ENCODE measurements around the gene ALDH1A3.
"Not testable (repeated sequence)": the region's sequence is repeated elsewhere in the genome, so short reads cannot be mapped to it uniquely, and the experiment has no call there.

Gene ALDH1A3

GRCh38 chr15:100844167-100844566, 35.5 kb upstream of the ALDH1A3 start:
- H3K4me1 ChIP-seq (ENCODE audit: control insufficient read depth, insufficient read depth, low read length), result no peaks in the 10 kb centered on the region
- no peaks in the 10 kb centered on the region for H3K9me3 ChIP-seq (ENCODE audit: control insufficient read depth in 2 of 2, low read length in 2 of 2)
- H3K9ac ChIP-seq (ENCODE audit: low read length in 2 of 2), result no peak overlapping the region
- H3K4me3 ChIP-seq (ENCODE audit: low read length in 2 of 2), result no peak overlapping the region
- no peak overlapping the region for H3K27ac ChIP-seq (ENCODE audit: low read length)
- peaks cover 0 to 2% of the 10 kb centered on the region in 2 donors for H3K27me3 ChIP-seq (ENCODE audit: control insufficient read depth in 1 of 2, insufficient read depth in 2 of 2, low read length in 2 of 2)
- H3K36me3 ChIP-seq (ENCODE audit: control insufficient read depth in 2 of 2, insufficient read depth in 2 of 2, low read length in 2 of 2), result no peaks in the 10 kb centered on the region

GRCh38 chr15:100844778-100845177, 34.9 kb upstream of the ALDH1A3 start:
- H3K27me3 ChIP-seq (ENCODE audit: control insufficient read depth in 1 of 2, insufficient read depth in 2 of 2, low read length in 2 of 2), result peaks cover 0 to 2% of the 10 kb centered on the region in 2 donors

GRCh38 chr15:100847194-100847593, 32.4 kb upstream of the ALDH1A3 start:
- H3K9me3 ChIP-seq (ENCODE audit: control insufficient read depth in 2 of 2, low read length in 2 of 2), result no peaks in the 10 kb centered on the region
- H3K4me1 ChIP-seq (ENCODE audit: control insufficient read depth, insufficient read depth, low read length), result peaks cover 6% of the 10 kb centered on the region
- H3K36me3 ChIP-seq (ENCODE audit: control insufficient read depth in 2 of 2, insufficient read depth in 2 of 2, low read length in 2 of 2), result no peaks in the 10 kb centered on the region
- no peak overlapping the region for H3K4me3 ChIP-seq (ENCODE audit: low read length in 2 of 2)
- H3K27me3 ChIP-seq (ENCODE audit: control insufficient read depth in 1 of 2, insufficient read depth in 2 of 2, low read length in 2 of 2), result peaks cover 0 to 2% of the 10 kb centered on the region in 2 donors
- H3K27ac ChIP-seq (ENCODE audit: low read length), result no peak overlapping the region
- H3K9ac ChIP-seq (ENCODE audit: low read length in 2 of 2), result no peak overlapping the region

More at GRCh38 chr15:100844778-100845177, 34.9 kb upstream of the ALDH1A3 start:
- Histone ChIP-seq H3K4me3 (ENCODE audit: low read length in 2 of 2) (no peak overlapping the region), H3K4me1 (ENCODE audit: control insufficient read depth, insufficient read depth, low read length) (peaks cover 5% of the 10 kb centered on the region), H3K36me3 (ENCODE audit: control insufficient read depth in 2 of 2, insufficient read depth in 2 of 2, low read length in 2 of 2) (no peaks in the 10 kb centered on the region), H3K27ac (ENCODE audit: low read length) (no peak overlapping the region), H3K9me3 (ENCODE audit: control insufficient read depth in 2 of 2, low read length in 2 of 2) (no peaks in the 10 kb centered on the region), H3K9ac (ENCODE audit: low read length in 2 of 2) (no peak overlapping the region)

- H3K27ac ChIP-seq (ENCODE audit: low read length), result no peak overlapping the region
- peak overlapping the region; percentile 59 to 68 for H3K9ac ChIP-seq (ENCODE audit: low read length in 2 of 2)
- peaks cover 6% of the 10 kb centered on the region for H3K4me1 ChIP-seq (ENCODE audit: control insufficient read depth, insufficient read depth, low read length)
- H3K4me3 ChIP-seq (ENCODE audit: low read length in 2 of 2), result peak overlapping the region; percentile 47 to 77
- H3K27me3 ChIP-seq (ENCODE audit: control insufficient read depth in 1 of 2, insufficient read depth in 2 of 2, low read length in 2 of 2), result no peaks in the 10 kb centered on the region
- no peaks in the 10 kb centered on the region for H3K36me3 ChIP-seq (ENCODE audit: control insufficient read depth in 2 of 2, insufficient read depth in 2 of 2, low read length in 2 of 2)
- H3K9me3 ChIP-seq (ENCODE audit: control insufficient read depth in 2 of 2, low read length in 2 of 2), result no peaks in the 10 kb centered on the region
Observed at GRCh38 chr15:100849021-100849854, 30.4 kb upstream of the ALDH1A3 start.

- H3K4me1 ChIP-seq (ENCODE audit: control insufficient read depth, insufficient read depth, low read length), result peaks cover 6% of the 10 kb centered on the region
- no peaks in the 10 kb centered on the region for H3K36me3 ChIP-seq (ENCODE audit: control insufficient read depth in 2 of 2, insufficient read depth in 2 of 2, low read length in 2 of 2)
- H3K9ac ChIP-seq (ENCODE audit: low read length in 2 of 2), result peak overlapping the region; percentile 21 to 59
- no peak overlapping the region for H3K27ac ChIP-seq (ENCODE audit: low read length)
- H3K9me3 ChIP-seq (ENCODE audit: control insufficient read depth in 2 of 2, low read length in 2 of 2), result no peaks in the 10 kb centered on the region
- peak overlapping the region; percentile 47 to 77 for H3K4me3 ChIP-seq (ENCODE audit: low read length in 2 of 2)
- no peaks in the 10 kb centered on the region for H3K27me3 ChIP-seq (ENCODE audit: control insufficient read depth in 1 of 2, insufficient read depth in 2 of 2, low read length in 2 of 2)
Observed at GRCh38 chr15:100849855-100850218, 29.8 kb upstream of the ALDH1A3 start.

GRCh38 chr15:100851428-100852015, 28.1 kb upstream of the ALDH1A3 start:
- not testable (repeated sequence) for H3K4me1 ChIP-seq (ENCODE audit: control insufficient read depth, insufficient read depth, low read length); H3K27me3 ChIP-seq (ENCODE audit: control insufficient read depth in 1 of 2, insufficient read depth in 2 of 2, low read length in 2 of 2); H3K4me3 ChIP-seq (ENCODE audit: low read length in 2 of 2); H3K9ac ChIP-seq (ENCODE audit: low read length in 2 of 2); H3K36me3 ChIP-seq (ENCODE audit: control insufficient read depth in 2 of 2, insufficient read depth in 2 of 2, low read length in 2 of 2); H3K9me3 ChIP-seq (ENCODE audit: control insufficient read depth in 2 of 2, low read length in 2 of 2); H3K27ac ChIP-seq (ENCODE audit: low read length)

GRCh38 chr15:100852630-100853029, 27.0 kb upstream of the ALDH1A3 start:
- H3K36me3 ChIP-seq (ENCODE audit: control insufficient read depth in 2 of 2, insufficient read depth in 2 of 2, low read length in 2 of 2), result no peaks in the 10 kb centered on the region
- H3K9ac ChIP-seq (ENCODE audit: low read length in 2 of 2), result no peak overlapping the region
- H3K4me1 ChIP-seq (ENCODE audit: control insufficient read depth, insufficient read depth, low read length), result peaks cover 6% of the 10 kb centered on the region
- H3K27me3 ChIP-seq (ENCODE audit: control insufficient read depth in 1 of 2, insufficient read depth in 2 of 2, low read length in 2 of 2), result no peaks in the 10 kb centered on the region
- no peaks in the 10 kb centered on the region for H3K9me3 ChIP-seq (ENCODE audit: control insufficient read depth in 2 of 2, low read length in 2 of 2)
- no peak overlapping the region for H3K27ac ChIP-seq (ENCODE audit: low read length)
- no peak overlapping the region for H3K4me3 ChIP-seq (ENCODE audit: low read length in 2 of 2)

GRCh38 chr15:100853676-100854440, 25.8 kb upstream of the ALDH1A3 start:
- Histone ChIP-seq H3K36me3 (ENCODE audit: control insufficient read depth in 2 of 2, insufficient read depth in 2 of 2, low read length in 2 of 2) (no peaks in the 10 kb centered on the region), H3K27ac (ENCODE audit: low read length) (no peak overlapping the region)

GRCh38 chr15:100856867-100857266, 22.8 kb upstream of the ALDH1A3 start:
- Histone ChIP-seq H3K9me3 (ENCODE audit: control insufficient read depth in 2 of 2, low read length in 2 of 2) (peaks cover 0 to 10% of the 10 kb centered on the region in 2 donors), H3K27me3 (ENCODE audit: control insufficient read depth in 1 of 2, insufficient read depth in 2 of 2, low read length in 2 of 2) (peaks cover 0 to 8% of the 10 kb centered on the region in 2 donors), H3K27ac (ENCODE audit: low read length) (no peak overlapping the region), H3K9ac (ENCODE audit: low read length in 2 of 2) (no peak overlapping the region), H3K4me3 (ENCODE audit: low read length in 2 of 2) (no peak overlapping the region), H3K4me1 (ENCODE audit: control insufficient read depth, insufficient read depth, low read length) (no peaks in the 10 kb centered on the region), H3K36me3 (ENCODE audit: control insufficient read depth in 2 of 2, insufficient read depth in 2 of 2, low read length in 2 of 2) (no peaks in the 10 kb centered on the region)

More at GRCh38 chr15:100853676-100854440, 25.8 kb upstream of the ALDH1A3 start:
- peaks cover 6% of the 10 kb centered on the region for H3K4me1 ChIP-seq (ENCODE audit: control insufficient read depth, insufficient read depth, low read length)
- no peaks in the 10 kb centered on the region for H3K9me3 ChIP-seq (ENCODE audit: control insufficient read depth in 2 of 2, low read length in 2 of 2)
- no peak overlapping the region for H3K9ac ChIP-seq (ENCODE audit: low read length in 2 of 2)
- H3K27me3 ChIP-seq (ENCODE audit: control insufficient read depth in 1 of 2, insufficient read depth in 2 of 2, low read length in 2 of 2), result peaks cover 0 to 2% of the 10 kb centered on the region in 2 donors
- H3K4me3 ChIP-seq (ENCODE audit: low read length in 2 of 2), result no peak overlapping the region

- Histone ChIP-seq H3K4me3 (ENCODE audit: low read length in 2 of 2) (no peak overlapping the region), H3K27me3 (ENCODE audit: control insufficient read depth in 1 of 2, insufficient read depth in 2 of 2, low read length in 2 of 2) (peaks cover 0 to 8% of the 10 kb centered on the region in 2 donors)
Observed at GRCh38 chr15:100858294-100858693, 21.3 kb upstream of the ALDH1A3 start.

More at GRCh38 chr15:100858294-100858693, 21.3 kb upstream of the ALDH1A3 start:
- no peaks in the 10 kb centered on the region for H3K36me3 ChIP-seq (ENCODE audit: control insufficient read depth in 2 of 2, insufficient read depth in 2 of 2, low read length in 2 of 2)
- peaks cover 0 to 10% of the 10 kb centered on the region in 2 donors for H3K9me3 ChIP-seq (ENCODE audit: control insufficient read depth in 2 of 2, low read length in 2 of 2)
- H3K27ac ChIP-seq (ENCODE audit: low read length), result no peak overlapping the region
- no peaks in the 10 kb centered on the region for H3K4me1 ChIP-seq (ENCODE audit: control insufficient read depth, insufficient read depth, low read length)
- H3K9ac ChIP-seq (ENCODE audit: low read length in 2 of 2), result no peak overlapping the region
